Measurements from ENCODE around the gene TNFSF9. TPM values are rescaled to one million over a fixed set of nuclear protein-coding genes. Genes with fewer than 3 reads are reported as not detected.

The TNFSF9 gene
- total and polyA plus RNA-seq, 12 donors, result 0.13 to 0.88 (median 0.21) TPM; not detected in 3

- H3K36me3 ChIP-seq, result no peaks in the 10 kb centered on the region
- no peak overlapping the region for H3K4me3 ChIP-seq
- ATAC-seq (no peak), DNase-seq (no peak)
- peaks cover 0 to 4% (median 0%) of the 10 kb centered on the region in 9 donors for H3K4me1 ChIP-seq
- intact Hi-C loops (cut with DNase I), result no loop called here
- peaks cover 0 to 41% (median 15%) of the 10 kb centered on the region in 7 donors for H3K27me3 ChIP-seq
- TF ChIP-seq CTCF (IDR thresholded peaks at IDR 0.05), result no peak
- no peak overlapping the region for H3K27ac ChIP-seq
- peaks cover 0 to 14% (median 0%) of the 10 kb centered on the region in 11 donors for H3K9me3 ChIP-seq
Observed at GRCh38 chr19:6571167-6571566, 40.3 kb downstream of the TNFSF9 start.

DNA sequence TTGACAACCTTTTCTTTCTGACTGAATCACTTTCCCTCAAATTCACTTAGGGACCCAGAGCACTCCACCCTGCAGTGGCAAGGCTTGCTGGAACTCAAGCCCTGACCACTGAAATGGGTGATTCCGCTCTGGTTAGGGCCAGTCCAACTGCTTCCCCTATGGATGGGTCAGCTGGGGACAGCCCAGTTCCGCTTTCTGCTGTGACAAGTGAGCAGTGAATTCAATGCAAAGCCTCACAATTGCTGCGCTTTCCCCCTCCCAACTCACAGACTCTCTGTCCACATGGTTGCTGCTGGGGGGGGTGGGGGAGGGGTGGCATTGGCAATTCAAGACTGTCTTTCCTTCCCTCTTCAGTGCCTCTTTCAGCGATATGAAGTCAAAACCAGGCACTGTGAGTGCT is 41.4 kb downstream of the TNFSF9 start:
- no peak for TF ChIP-seq CTCF (IDR thresholded peaks at IDR 0.05)
- WGBS, 2 donors, result 63 to 71% methylated on average over 4 of the region's 4 CpGs
- ATAC-seq (peak in 6 of 8 donors; percentile 45 to 75 (median 60)), DNase-seq (peak; percentile 11 to 17)
- peaks cover 0 to 41% (median 15%) of the 10 kb centered on the region in 7 donors for H3K27me3 ChIP-seq
- H3K4me3 ChIP-seq, result no peak overlapping the region
- H3K4me1 ChIP-seq, result peaks cover 0 to 14% (median 0%) of the 10 kb centered on the region in 9 donors
- H3K36me3 ChIP-seq, result no peaks in the 10 kb centered on the region
- no peak overlapping the region for H3K27ac ChIP-seq
- peaks cover 0 to 14% (median 0%) of the 10 kb centered on the region in 11 donors for H3K9me3 ChIP-seq
- intact Hi-C loops (cut with DNase I), result no loop called here

GRCh38 chr19:6573350-6573749 is 42.5 kb downstream of the TNFSF9 start:
- no peak for ATAC-seq
- H3K9me3 ChIP-seq, result peaks cover 0 to 16% (median 0%) of the 10 kb centered on the region in 11 donors
- no peak overlapping the region for H3K27ac ChIP-seq
- no peak for DNase-seq
- H3K36me3 ChIP-seq, result no peaks in the 10 kb centered on the region
- WGBS, 2 donors, result 7 to 29% methylated on average over 1 of the region's 1 CpG
- no peak overlapping the region for H3K4me3 ChIP-seq
- TF ChIP-seq CTCF (IDR thresholded peaks at IDR 0.05), result no peak
- H3K4me1 ChIP-seq, result peaks cover 0 to 20% (median 0%) of the 10 kb centered on the region in 9 donors
- H3K27me3 ChIP-seq, result peaks cover 0 to 41% (median 15%) of the 10 kb centered on the region in 7 donors
- intact Hi-C loops (cut with DNase I), result no loop called here

- Histone ChIP-seq H3K27me3 (peaks cover 0 to 18% (median 13%) of the 10 kb centered on the region in 7 donors), H3K9me3 (peaks cover 0 to 5% (median 0%) of the 10 kb centered on the region in 11 donors), H3K4me3 (no peak overlapping the region), H3K4me1 (peaks cover 0 to 20% (median 0%) of the 10 kb centered on the region in 9 donors), H3K36me3 (no peaks in the 10 kb centered on the region), H3K27ac (peak overlapping the region in 1 of 10 donors; percentile 29)
- DNase-seq, result no peak
- intact Hi-C loops (cut with DNase I), result no loop called here
- WGBS, 2 donors, result 76 to 80% methylated on average over 5 of the region's 5 CpGs
- no peak for ATAC-seq
- no peak for TF ChIP-seq CTCF (IDR thresholded peaks at IDR 0.05)
Observed at GRCh38 chr19:6576869-6577475, 46.1 kb downstream of the TNFSF9 start.

Data from heart right ventricle (tissue), 16 donors.